NCI-H2081 (cell line): Measurements from ENCODE around the gene EED.
"Not testable (repeated sequence)": the region's sequence is repeated elsewhere in the genome, so short reads cannot be mapped to it uniquely, and the experiment has no call there.

Experiments
- DNase-seq, 2 experiments: peaks; one replicate each; lab custom pipeline; 2025; lab: John Stamatoyannopoulos, UW

The EED gene

GRCh38 chr11:86219311-86220193 lies 25.0 kb upstream of the EED start:
- DNase-seq, result no peak

DNA sequence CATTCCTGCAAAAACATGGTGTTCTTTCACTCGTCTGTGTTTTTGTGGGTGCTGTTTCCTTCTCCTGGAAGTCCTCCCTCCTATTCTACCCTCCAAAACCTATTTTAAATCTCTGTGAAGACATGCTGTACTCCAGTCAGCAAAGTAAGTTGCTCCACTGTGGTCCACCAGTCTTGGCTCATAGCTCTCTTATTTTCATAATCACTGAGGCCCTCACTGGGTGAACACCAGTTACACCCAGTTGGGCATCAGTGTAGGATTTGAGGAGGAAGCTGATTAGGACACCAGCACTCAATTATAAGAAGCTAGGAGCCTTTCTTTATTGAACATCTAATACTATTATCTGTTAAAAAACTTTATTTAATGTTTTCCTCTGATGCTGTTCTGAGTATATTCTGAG lies 23.9 kb upstream of the EED start:
- DNase-seq, result no peak

- no peak for DNase-seq
Observed at GRCh38 chr11:86222081-86222480, 22.5 kb upstream of the EED start.

- DNase-seq, result not testable (repeated sequence)
Observed at GRCh38 chr11:86224575-86224974, 20.0 kb upstream of the EED start.

DNA sequence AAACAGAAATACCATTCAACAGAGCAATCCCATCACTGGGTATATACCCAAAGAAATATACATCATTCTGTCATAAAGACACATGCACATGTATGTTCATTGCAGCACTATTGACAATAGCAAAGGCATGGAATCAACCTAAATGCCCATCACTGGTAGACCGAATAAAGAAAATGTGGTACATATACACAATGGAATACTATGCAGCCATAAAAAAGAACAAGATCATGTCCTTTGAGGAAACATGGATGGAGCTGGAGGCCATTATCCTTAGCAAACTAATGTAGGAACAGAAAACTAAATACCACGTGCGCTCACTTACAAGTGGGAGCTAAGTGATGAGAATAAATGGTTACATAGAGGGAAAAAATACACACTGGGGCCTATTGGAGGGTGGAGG lies 19.2 kb upstream of the EED start:
- not testable (repeated sequence) for DNase-seq

- DNase-seq, result no peak
Observed at GRCh38 chr11:86228269-86229038, 16.1 kb upstream of the EED start.

DNA sequence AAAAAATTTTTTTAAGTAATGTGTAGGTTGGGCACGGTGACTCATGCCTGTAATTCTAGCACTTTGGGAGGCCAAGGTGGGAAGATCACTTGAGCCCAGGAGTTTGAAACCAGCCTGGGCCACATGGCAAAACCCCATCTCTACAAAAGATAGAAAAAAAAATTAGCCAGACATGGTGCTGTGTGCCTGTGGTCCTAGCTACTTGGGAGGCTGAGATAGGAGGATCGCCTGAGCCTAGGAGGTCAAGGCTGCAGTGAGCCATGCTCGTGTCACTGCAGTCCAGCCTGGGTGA lies 15.6 kb upstream of the EED start:
- not testable (repeated sequence) for DNase-seq

DNA sequence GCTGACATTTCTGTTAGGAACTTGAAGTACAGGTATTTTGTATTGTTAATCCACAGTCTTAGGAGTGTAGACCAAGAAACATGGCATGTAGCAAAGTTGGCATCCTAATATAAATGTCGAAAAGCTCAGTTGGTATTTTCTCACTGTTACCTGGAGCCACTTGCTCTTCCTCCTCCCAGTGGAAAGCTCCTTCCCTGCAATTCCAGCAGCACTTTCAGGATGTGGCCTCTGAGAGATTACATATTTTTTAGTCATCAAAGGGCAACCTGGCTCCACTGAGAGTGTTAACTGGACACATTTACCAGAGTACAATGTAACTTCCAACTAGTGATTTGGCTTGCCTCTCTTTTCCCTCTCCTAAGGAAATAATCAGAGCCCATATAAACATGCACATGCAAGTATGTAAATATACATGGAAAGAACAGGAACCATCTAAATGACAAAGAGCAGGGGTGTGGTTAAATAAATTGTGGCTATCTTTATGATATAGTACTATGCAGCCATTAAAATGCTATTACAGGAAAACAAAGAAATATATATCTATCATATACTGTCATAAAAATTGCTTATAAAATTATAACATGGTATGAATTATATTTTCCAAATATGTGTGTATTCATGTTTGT lies 14.3 kb upstream of the EED start:
- DNase-seq, result no peak

DNA sequence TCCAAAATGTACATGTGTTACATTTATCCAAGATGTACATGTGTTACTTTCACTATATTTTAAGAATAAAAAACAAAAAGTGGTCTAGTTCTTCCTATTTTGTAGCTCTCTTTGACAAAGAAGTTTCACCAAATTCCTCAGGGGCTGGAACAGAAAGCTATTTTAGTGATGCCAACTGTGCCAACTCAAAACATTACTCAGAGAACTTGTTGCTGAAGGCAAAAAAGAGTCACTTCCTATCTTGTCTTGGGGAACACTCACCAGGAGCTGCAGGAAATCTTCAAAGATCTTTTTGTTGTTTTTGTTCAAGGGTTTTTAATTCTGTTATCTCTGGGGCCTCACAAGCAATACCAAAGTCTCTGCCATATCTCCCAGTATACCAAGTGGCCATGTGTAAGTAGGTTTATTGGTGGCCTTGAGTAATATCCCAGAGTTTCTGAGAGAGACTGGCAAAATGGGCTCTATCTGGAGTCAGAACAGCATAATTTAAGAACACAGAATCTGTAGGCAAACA lies 13.6 kb upstream of the EED start:
- no peak for DNase-seq

GRCh38 chr11:86232556-86232955 lies 12.0 kb upstream of the EED start:
- DNase-seq, result no peak

DNA sequence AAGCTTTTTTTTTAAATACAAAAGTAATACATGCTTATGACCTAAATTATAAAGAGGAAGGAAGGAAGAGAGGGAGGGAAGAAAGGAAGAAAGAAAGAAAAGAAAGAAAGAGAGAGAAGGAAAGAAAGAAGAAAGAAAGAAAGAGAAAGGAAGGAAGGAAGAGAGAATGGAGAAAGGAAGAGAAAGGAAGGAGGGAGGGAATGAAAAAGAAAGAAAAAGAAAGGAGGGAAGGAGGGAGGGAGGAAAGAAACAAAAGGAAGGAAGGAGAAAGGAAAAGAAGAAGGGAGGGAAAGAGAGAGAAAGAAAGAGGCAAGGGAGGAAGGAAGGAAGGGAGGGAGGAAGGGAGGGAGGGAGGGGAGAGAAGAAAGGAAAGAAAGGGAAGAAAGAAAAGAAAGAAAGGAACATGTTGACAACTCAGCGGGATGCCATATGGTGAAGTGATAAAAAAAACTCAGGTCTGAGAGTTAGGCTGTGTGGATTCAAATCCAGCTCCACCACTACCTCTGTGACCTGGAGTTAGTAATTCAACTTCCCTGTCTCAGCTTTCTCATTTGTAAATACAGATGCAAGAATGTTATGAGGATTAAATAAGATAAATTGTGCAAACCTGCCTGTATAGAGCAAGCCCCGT lies 9.6 kb upstream of the EED start:
- DNase-seq, result no peak

DNA sequence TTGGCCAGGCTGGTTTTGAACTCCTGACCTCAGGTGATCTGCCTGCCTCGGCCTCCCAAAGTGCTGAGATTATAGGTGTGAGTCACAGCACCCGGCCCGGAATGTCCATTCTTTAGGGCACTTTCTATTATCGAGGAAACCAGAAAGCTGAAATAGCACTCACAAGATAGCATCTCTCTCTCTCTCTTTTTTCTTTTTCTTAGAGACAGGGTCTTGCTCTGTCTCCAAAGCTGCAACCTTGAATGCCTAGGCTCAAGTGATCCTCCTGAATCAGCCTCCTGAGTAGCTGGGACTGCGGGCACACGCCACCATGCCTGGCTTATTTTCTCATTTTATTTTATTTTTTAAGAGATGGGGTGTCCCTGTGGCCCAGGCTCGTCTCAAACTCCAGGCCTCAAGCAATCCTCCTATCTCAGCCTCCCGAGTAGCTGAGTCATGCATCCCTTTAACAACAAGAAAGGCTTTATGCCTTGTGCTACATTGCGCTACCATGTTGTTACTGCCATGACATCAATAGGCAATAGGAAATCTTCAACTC lies 7.2 kb upstream of the EED start:
- DNase-seq, result no peak

DNA sequence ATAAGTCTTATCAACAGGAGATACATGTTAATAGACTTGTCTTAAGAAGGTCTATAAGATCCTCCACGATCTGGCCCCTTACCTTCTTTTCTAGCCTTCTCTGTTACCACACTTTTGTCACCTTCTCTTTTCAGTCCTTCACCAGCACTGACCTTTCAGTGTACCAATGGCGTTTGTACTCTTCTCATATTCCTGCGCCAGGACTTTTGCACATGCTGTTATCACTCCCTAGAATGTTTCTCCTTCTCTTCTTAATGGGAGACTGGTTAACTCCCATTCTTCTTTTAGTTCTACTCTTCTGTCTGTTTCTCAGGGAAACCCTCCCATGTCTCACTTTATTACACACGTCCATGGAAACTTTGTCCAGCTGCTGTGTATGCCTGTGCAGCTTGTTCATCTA lies 4.4 kb upstream of the EED start:
- no peak for DNase-seq

DNA sequence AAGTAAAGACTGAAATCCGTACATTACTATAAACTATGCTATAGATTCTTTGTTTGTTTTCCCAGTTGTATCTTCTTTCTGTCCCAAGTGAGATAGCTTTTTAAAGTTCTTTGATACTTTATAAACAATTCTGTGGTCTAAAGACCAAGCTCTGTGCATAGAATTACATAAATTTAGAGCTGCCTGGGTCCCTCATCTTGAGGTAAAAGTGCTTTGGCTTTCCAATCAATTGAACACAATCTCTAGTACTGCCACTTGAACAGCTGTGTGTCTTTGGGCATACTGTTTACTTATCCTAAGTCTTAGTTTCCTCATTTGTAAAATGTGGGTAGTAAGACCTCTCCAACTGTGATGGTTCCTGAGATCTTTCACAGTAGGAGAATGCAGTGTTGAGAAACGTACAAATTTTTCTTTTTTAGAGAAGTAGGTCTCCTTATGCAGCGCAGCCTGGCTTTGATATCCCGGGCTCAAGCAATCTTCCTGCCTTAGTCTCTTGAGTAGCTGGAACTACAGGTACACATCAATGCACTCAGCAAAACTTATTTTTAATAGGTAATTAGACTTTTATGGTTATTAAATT lies 2.5 kb upstream of the EED start:
- DNase-seq, result no peak

DNA sequence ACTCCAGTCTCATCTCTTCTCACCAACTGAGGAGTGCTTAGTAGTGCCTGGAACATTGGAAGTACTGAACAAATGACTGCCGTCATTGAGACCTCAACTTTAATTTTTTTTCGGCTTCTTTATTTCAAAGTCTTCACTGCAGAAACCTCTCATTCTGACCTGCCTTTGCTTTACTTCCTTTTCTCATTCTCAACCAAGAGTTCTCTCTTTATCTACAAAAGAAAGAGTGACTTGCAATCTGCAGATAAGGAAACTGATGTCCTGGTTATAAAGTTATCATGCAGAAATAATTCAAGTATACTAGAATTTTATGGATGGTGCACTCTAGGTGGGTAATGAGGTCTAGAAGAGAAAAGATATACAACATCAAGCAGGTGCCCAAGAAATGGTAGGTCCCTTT lies 1.2 kb upstream of the EED start:
- no peak for DNase-seq

DNA sequence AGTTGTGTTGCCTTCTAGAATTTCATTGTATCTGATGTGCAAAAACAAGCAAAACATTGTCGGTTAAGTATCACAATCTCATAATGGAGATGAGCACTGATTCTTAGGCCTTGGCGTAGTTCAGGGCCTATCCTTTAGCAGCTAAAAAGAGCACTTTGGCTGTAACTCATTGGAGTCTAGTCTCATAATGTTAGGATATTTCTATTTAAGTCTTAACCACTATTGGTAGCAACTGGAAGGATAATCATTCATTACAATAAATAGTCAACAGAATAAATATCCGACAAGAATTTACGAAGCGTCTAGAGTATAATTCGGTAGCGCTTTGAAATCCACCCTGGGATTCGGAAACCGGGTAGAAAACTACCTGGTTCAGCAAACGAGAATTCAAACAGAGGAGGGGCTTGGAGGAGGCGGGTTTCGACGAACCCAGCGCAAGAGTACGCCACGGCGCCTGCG lies 461 bp upstream of the EED start:
- DNase-seq, result peak; percentile 87 to 90

- peak; percentile 38 to 75 for DNase-seq
Observed at GRCh38 chr11:86245369-86246292, 1.1 kb downstream of the EED start.

DNA sequence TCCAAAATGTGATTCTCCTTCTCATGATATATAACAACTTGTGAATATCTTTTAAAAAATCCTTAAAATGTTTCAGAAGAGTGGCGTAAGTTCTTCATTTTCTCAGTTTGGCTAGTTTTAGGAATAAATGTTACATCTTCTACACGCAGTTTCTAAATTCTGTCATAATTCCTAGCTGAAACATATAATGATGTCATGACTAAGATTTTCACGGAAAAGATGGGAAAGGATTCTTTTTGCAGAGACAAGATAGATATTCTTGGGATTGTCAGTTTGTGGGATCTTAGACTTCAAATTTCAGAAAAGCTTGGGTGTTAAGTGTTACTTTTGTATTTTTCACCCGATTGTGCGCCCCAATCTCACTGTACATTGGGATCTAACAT lies 1.7 kb downstream of the EED start:
- DNase-seq, result no peak

GRCh38 chr11:86247608-86248007 lies 3.1 kb downstream of the EED start:
- DNase-seq, result peak in 1 of 2 experiments; percentile 12

- DNase-seq, result no peak
Observed at GRCh38 chr11:86248609-86249008, 4.1 kb downstream of the EED start.
